ENCODE results near the gene PCSK5. TPM values are rescaled to one million over a fixed set of nuclear protein-coding genes. Genes with fewer than 3 reads are reported as not detected.

Gene PCSK5
- polyA plus RNA-seq, 1 experiment = 0.74 TPM

DNA sequence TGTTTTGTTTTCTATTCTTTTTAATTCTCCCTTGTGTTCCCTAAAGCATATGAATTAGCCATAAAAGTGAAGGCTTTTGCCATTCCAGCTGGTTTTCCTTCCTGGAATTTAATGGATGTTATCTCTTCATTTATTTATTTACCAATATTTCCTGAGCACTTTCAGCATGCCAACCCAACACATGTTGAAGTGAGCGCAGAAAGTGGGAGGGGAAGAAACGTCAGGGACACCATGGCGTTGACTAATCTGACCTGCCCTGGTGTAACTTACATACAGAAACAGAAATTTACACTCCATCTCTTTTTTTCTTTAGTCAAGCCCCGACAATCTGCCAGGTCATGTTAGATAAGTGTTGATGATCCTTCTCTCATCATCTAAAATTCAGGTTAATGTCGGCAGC lies 247.5 kb downstream of the PCSK5 start:
- H3K4me3 ChIP-seq (ENCODE audit: low read depth, low read length) = no peak overlapping the region
- no peak for DNase-seq (ENCODE audit: low read depth)
- CTCF ChIA-PET = no interaction called here
- TF ChIP-seq, protein P1, sequence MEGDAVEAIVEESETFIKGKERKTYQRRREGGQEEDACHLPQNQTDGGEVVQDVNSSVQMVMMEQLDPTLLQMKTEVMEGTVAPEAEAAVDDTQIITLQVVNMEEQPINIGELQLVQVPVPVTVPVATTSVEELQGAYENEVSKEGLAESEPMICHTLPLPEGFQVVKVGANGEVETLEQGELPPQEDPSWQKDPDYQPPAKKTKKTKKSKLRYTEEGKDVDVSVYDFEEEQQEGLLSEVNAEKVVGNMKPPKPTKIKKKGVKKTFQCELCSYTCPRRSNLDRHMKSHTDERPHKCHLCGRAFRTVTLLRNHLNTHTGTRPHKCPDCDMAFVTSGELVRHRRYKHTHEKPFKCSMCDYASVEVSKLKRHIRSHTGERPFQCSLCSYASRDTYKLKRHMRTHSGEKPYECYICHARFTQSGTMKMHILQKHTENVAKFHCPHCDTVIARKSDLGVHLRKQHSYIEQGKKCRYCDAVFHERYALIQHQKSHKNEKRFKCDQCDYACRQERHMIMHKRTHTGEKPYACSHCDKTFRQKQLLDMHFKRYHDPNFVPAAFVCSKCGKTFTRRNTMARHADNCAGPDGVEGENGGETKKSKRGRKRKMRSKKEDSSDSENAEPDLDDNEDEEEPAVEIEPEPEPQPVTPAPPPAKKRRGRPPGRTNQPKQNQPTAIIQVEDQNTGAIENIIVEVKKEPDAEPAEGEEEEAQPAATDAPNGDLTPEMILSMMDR (IDR thresholded peaks at IDR 0.05; ENCODE audit: insufficient read depth, low read depth, low read length) = no peak
- no peaks in the 10 kb centered on the region for H3K27me3 ChIP-seq (ENCODE audit: control insufficient read depth, insufficient read depth, low read length)
- H3K36me3 ChIP-seq (ENCODE audit: control insufficient read depth, insufficient read depth, low read length) = no peaks in the 10 kb centered on the region
- POLR2A ChIA-PET = no interaction called here

DNA sequence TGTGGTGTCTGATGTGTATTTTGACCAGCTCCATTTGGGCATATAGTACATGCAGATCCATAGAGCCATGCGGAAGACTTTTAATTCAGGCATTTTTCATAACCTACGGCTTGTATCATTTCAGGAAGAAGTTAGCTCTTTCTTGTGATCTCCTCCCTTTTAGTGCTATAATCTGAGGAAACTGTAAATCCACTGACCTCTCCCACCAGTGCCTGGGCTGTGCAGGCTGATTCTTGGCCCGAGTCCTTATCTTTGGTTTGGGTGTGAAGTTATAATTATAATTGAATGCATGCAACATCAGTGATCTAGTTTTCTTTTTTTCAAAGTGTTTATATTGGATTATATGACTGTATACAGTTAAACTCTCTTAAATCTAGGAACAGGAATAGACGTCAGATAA lies 247.9 kb downstream of the PCSK5 start:
- Histone ChIP-seq H3K27me3 (ENCODE audit: control insufficient read depth, insufficient read depth, low read length) (no peaks in the 10 kb centered on the region), H3K4me3 (ENCODE audit: low read depth, low read length) (no peak overlapping the region), H3K36me3 (ENCODE audit: control insufficient read depth, insufficient read depth, low read length) (no peaks in the 10 kb centered on the region)
- POLR2A ChIA-PET = no interaction called here
- no peak for DNase-seq (ENCODE audit: low read depth)
- CTCF ChIA-PET = interaction anchor here (0.6 kb wide), 1 partner anchor 1691 kb away, joined by 3 read pairs; no protein-coding TSS in a partner anchor
- TF ChIP-seq, protein P1 (IDR thresholded peaks at IDR 0.05; ENCODE audit: insufficient read depth, low read depth, low read length) = no peak

DNA sequence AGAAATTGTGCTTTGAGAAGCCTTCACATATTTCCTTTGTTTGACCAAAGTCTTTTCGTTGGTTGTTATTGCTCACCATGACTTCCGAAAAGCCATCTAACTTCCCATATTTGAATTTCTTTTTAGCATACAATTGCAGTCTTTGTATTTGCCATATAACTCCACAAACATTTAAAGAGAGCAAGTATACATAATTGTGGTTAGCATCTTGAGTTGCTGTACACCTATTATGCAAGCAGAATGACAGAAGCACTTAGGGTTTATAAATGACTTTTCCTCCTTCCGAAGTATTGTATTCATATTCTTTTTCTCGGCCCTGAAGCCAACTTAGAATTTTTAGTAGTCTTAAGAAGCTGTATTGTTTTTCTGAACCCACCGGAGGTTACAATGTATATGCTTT lies 253.4 kb downstream of the PCSK5 start:
- no peak for DNase-seq (ENCODE audit: low read depth)
- no peaks in the 10 kb centered on the region for H3K36me3 ChIP-seq (ENCODE audit: control insufficient read depth, insufficient read depth, low read length)
- H3K27me3 ChIP-seq (ENCODE audit: control insufficient read depth, insufficient read depth, low read length) = no peaks in the 10 kb centered on the region
- CTCF ChIA-PET = no interaction called here
- TF ChIP-seq, protein P1 (IDR thresholded peaks at IDR 0.05; ENCODE audit: insufficient read depth, low read depth, low read length) = no peak
- no peak overlapping the region for H3K4me3 ChIP-seq (ENCODE audit: low read depth, low read length)
- POLR2A ChIA-PET = no interaction called here

DNA sequence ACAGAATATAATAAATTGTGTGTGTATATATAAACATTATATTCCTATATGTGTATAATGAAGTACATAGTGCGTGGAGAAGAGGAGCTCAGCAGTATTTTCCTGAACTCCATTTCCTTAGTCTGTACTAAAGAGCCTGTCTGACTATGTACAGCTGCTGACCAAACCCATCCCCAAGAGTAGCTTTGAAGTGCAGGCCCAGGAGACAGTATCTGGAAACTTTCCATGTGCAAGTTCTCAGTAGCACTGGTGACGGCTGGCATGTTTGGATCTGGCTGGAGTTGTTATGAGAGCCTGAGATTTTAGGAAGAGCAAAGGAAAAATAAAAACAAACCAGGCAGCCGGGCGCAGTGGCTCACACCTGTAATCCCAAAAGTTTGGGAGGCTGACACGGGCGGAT lies 259.5 kb downstream of the PCSK5 start:
- POLR2A ChIA-PET = no interaction called here

DNA sequence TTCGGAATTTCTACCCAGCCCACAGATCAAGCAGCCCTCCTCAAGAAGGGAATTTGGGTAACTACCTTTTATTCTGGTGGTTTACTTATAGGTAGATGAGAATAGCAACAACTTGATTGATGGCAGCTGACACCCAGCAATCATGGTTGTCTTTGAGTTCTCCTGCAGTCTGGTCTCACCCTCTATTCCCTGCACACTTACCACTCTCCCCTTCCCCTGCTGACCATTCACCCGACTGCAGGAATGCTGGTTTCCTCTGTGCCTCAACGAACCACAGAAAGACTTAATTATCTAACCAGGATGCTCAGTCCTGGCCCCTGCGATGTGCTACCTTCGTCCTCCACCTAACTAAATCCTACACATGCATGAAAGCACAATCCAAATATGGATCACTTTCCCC lies 260.8 kb downstream of the PCSK5 start:
- POLR2A ChIA-PET = no interaction called here
- TF ChIP-seq, protein P1 (IDR thresholded peaks at IDR 0.05; ENCODE audit: insufficient read depth, low read depth, low read length) = no peak

More for the DNA sequence above, 259.5 kb downstream of the PCSK5 start:
- TF ChIP-seq, protein P1 (IDR thresholded peaks at IDR 0.05; ENCODE audit: insufficient read depth, low read depth, low read length) = no peak
- DNase-seq (ENCODE audit: low read depth) = no peak
- CTCF ChIA-PET = no interaction called here
- H3K4me3 ChIP-seq (ENCODE audit: low read depth, low read length) = no peak overlapping the region
- H3K27me3 ChIP-seq (ENCODE audit: control insufficient read depth, insufficient read depth, low read length) = no peaks in the 10 kb centered on the region
- no peaks in the 10 kb centered on the region for H3K36me3 ChIP-seq (ENCODE audit: control insufficient read depth, insufficient read depth, low read length)

More for the DNA sequence above, 260.8 kb downstream of the PCSK5 start:
- DNase-seq (ENCODE audit: low read depth) = no peak
- no peaks in the 10 kb centered on the region for H3K36me3 ChIP-seq (ENCODE audit: control insufficient read depth, insufficient read depth, low read length)
- CTCF ChIA-PET = no interaction called here
- H3K4me3 ChIP-seq (ENCODE audit: low read depth, low read length) = no peak overlapping the region
- H3K27me3 ChIP-seq (ENCODE audit: control insufficient read depth, insufficient read depth, low read length) = no peaks in the 10 kb centered on the region
